Parathyroid adenoma (tissue), 2 donors: ENCODE results near the gene SIK3.

Experiments used
- H2AFZ ChIP-seq: fragments of 300-600 bp; sonication (generic); one replicate; pipeline ENCODE4 v1.7.0; 2017; ENCODE audit warnings: antibody characterized with exemption, mild to moderate bottlenecking
- H3K27ac ChIP-seq: fragments of 300-600 bp; sonication (generic); one replicate; pipeline ENCODE4 v1.7.0; 2017
- H3K27me3 ChIP-seq: fragments of 300-600 bp; sonication (generic); one replicate; pipeline ENCODE4 v1.7.0; 2017; ENCODE audit warnings: low read length; ENCODE audit not compliant: control insufficient read depth, insufficient read depth
- H3K36me3 ChIP-seq: fragments of 300-600 bp; sonication (generic); one replicate; pipeline ENCODE4 v1.7.0; 2017; ENCODE audit warnings: low read length; ENCODE audit not compliant: control insufficient read depth, insufficient read depth
- H3K4me1 ChIP-seq: fragments of 300-600 bp; sonication (generic); one replicate; pipeline ENCODE4 v1.7.0; 2017; ENCODE audit warnings: control low read depth
- H3K4me2 ChIP-seq: fragments of 300-600 bp; sonication (generic); one replicate; pipeline ENCODE4 v1.7.0; 2017; ENCODE audit warnings: low read length
- H3K4me3 ChIP-seq: fragments of 300-600 bp; sonication (generic); one replicate; pipeline ENCODE4 v1.7.0; 2017; ENCODE audit warnings: low read depth, low read length
- H3K79me2 ChIP-seq: fragments of 300-600 bp; sonication (generic); one replicate; pipeline ENCODE4 v1.7.0; 2017; ENCODE audit warnings: control low read depth
- H3K9ac ChIP-seq: fragments of 300-600 bp; sonication (generic); one replicate; pipeline ENCODE4 v1.7.0; 2017; ENCODE audit warnings: mild to moderate bottlenecking
- H3K9me3 ChIP-seq: fragments of 300-600 bp; sonication (generic); one replicate; pipeline ENCODE4 v1.7.0; 2017; ENCODE audit warnings: low read length; ENCODE audit not compliant: control insufficient read depth
- CTCF ChIP-seq: fragments of 300-600 bp; sonication (generic); IDR thresholded peaks from one replicate; pipeline ENCODE4 v1.7.0; 2017; ENCODE audit warnings: antibody characterized with exemption, mild to moderate bottlenecking
- donor health status: primary hyperparathyroidism.

The SIK3 gene

DNA sequence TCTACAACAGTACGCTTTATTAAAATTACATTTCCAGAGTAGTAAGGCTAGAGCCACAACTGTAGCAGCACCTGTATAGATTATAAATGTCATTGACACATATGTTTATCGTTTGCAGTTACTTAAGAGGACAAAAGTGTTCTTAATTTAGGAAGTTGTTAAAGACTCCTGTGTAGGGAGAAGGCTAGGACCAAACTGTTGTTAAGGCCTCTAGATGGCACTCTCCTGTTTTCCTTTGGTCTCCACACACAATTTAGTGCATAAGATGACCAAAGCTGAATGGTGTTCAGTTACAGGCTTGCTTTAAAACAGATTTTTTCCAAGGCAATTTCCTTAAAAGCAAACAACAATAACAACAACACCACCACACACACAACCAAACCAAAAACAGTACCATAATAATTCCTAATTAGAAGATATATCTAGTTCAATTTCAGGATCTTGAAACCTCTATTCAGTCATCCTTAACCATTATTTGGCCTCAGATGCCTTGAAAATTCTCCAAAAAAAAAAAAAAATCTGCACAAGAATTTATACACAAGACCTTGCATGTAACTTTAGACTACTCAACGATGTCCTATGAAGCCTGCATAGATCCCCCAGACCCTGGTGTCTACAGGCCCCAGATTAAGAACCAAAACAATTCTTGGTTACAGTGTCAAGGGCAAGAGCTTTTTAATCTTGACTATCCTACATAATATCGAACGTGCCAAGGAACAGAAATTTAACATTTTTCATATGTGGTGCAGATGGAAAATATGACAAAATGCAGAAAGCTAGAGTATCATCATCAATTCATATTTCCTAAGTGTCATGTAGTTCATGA, 218.2 kb downstream of the SIK3 start:
- Histone ChIP-seq H3K27ac (no peak overlapping the region), H3K36me3 (no peaks in the 10 kb centered on the region), H3K9ac (no peak overlapping the region), H3K27me3 (no peaks in the 10 kb centered on the region), H3K79me2 (no peaks in the 10 kb centered on the region), H3K4me3 (no peak overlapping the region), H3K4me1 (peaks cover 6% of the 10 kb centered on the region), H3K4me2 (no peak overlapping the region), H2AFZ (no peak overlapping the region), H3K9me3 (no peaks in the 10 kb centered on the region)
- TF ChIP-seq CTCF: peak; percentile 41

DNA sequence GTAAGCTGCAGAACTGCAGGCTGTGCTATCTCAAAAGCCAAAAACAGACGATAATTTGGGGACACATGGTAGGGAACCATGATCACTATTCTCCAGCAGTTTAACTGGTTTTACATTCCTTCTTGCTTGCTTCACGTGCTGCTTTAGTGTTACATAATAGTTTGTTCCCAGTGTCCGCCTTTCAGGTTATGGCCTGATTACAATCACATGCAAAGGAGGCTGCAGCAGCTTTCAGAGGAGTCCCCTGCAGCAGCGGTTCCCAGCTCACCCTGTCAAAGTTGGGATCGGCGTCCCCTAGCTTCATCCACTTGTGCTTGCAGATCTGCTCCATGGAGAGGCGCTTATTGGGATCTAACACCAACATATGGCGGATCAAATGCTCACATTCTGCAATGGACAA, 221.6 kb downstream of the SIK3 start:
- Histone ChIP-seq H3K27me3 (no peaks in the 10 kb centered on the region), H3K4me1 (peaks cover 6% of the 10 kb centered on the region), H3K36me3 (no peaks in the 10 kb centered on the region), H3K9me3 (no peaks in the 10 kb centered on the region), H3K27ac (peak overlapping the region; percentile 24), H3K4me3 (no peak overlapping the region), H3K4me2 (peak overlapping the region; percentile 8), H3K79me2 (no peaks in the 10 kb centered on the region), H3K9ac (no peak overlapping the region), H2AFZ (no peak overlapping the region)
- TF ChIP-seq CTCF: no peak

- H3K4me2 ChIP-seq: no peak overlapping the region
- H3K27me3 ChIP-seq: no peaks in the 10 kb centered on the region
- H3K4me3 ChIP-seq: no peak overlapping the region
- no peak overlapping the region for H3K27ac ChIP-seq
- H2AFZ ChIP-seq: no peak overlapping the region
- H3K36me3 ChIP-seq: no peaks in the 10 kb centered on the region
- TF ChIP-seq CTCF: no peak
- H3K9me3 ChIP-seq: no peaks in the 10 kb centered on the region
- no peak overlapping the region for H3K9ac ChIP-seq
- H3K79me2 ChIP-seq: no peaks in the 10 kb centered on the region
- peaks cover 6% of the 10 kb centered on the region for H3K4me1 ChIP-seq
These were observed 223.0 kb downstream of the SIK3 start for GRCh38 chr11:116875194-116875593.

GRCh38 chr11:116874251-116874650, 224.0 kb downstream of the SIK3 start:
- no peak overlapping the region for H3K27ac ChIP-seq
- no peak overlapping the region for H3K9ac ChIP-seq
- H3K36me3 ChIP-seq: no peaks in the 10 kb centered on the region
- H3K4me3 ChIP-seq: no peak overlapping the region
- H3K4me1 ChIP-seq: peaks cover 6% of the 10 kb centered on the region
- H3K4me2 ChIP-seq: no peak overlapping the region
- no peak for TF ChIP-seq CTCF
- H3K27me3 ChIP-seq: no peaks in the 10 kb centered on the region
- H2AFZ ChIP-seq: no peak overlapping the region
- H3K9me3 ChIP-seq: no peaks in the 10 kb centered on the region
- H3K79me2 ChIP-seq: no peaks in the 10 kb centered on the region

GRCh38 chr11:116873381-116873780, 224.8 kb downstream of the SIK3 start:
- H2AFZ ChIP-seq: no peak overlapping the region
- H3K4me1 ChIP-seq: peaks cover 6% of the 10 kb centered on the region
- no peak for TF ChIP-seq CTCF
- H3K27me3 ChIP-seq: no peaks in the 10 kb centered on the region
- no peak overlapping the region for H3K4me3 ChIP-seq
- H3K9ac ChIP-seq: no peak overlapping the region
- no peaks in the 10 kb centered on the region for H3K36me3 ChIP-seq
- no peaks in the 10 kb centered on the region for H3K9me3 ChIP-seq
- H3K27ac ChIP-seq: no peak overlapping the region
- no peaks in the 10 kb centered on the region for H3K79me2 ChIP-seq
- no peak overlapping the region for H3K4me2 ChIP-seq
